Activated naive CD4-positive, alpha-beta T cell treated with anti-CD3 and anti-CD28 coated beads, Interleukin-2, amount 50 U/mL, for 16 hours (primary cell): ENCODE data around the gene KMT5B.

Experiments used
- DNase-seq: peaks from one replicate; pipeline ENCODE4 v3.0.0-alpha.2; 2020

KMT5B gene

DNA sequence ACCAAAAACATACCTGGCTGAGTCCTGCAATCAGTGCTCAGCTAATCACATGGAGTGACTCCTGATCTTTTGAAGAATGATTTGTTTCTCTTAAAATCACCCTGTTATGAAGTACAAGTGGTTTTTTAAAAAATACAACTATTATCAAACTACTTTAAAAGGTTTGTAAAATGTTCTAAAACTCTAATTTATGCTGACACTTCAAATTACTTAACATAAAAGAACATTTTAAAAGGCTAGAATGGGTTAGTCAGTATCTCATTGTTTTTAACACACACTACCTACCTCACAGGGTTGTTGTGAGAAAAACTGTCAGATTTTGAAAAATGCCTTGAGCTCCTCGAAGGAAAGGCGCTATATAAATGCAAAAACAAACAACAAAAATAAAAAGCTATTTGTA, 33.2 kb downstream of the KMT5B start:
- no peak for DNase-seq

- no peak for DNase-seq
Observed at GRCh38 chr11:68177877-68178276, 35.2 kb downstream of the KMT5B start.

DNA sequence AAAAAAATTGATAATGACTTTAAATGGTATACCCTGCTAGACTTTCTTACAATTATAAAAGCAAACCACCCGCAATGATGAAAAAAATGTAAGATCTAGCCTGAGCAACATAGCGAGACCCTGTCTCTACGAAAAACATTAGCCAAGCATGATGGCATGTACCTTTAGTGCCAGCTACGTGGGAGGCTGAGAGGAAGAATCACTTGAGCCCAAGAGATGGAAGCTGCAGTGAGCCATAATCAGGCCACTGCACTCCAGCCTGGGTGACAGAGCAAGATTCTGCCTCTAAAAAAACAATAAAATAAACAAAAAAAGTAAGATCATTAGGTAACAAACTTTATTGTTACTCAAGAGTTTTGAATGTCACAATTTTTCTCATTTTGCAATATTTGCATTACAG, 39.2 kb downstream of the KMT5B start:
- no peak for DNase-seq

DNA sequence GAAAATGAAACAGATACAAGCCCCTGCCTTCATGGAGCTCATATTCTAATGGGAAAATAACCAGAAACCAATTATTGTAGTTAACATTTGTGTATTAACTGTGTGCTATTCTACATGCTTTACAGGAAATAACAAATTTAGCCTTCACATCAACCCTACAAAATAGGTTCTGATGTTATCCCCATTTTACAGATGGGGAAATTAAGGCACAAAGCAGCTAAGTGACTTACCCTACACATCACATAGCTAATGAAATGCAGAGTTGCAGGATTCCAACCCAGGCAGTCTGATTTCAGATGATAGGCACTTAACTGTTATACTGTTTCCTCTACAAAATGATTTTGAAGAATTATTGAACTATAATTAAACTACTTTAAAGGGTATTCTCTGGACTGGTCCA, 43.7 kb downstream of the KMT5B start:
- no peak for DNase-seq

GRCh38 chr11:68168694-68169093, 44.4 kb downstream of the KMT5B start:
- DNase-seq = no peak

DNA sequence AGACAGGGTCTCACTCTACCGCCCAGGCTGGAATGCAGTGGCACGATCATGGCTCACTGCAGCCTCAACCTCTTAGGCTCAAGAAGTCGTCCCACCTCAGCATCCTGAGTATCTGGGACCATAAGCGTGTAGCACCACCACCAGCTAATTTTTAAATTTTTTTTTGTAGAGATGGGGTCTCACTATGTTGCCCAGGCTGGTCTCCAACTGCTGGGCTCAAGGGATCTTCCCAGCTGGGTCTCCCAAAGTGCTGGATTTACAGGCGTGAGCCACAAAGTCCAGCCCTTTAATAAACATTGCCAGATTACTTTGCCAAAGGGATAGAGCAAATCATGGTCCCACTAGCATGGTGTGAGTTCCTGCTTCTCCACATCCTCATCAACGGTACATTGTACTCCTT, 45.6 kb downstream of the KMT5B start:
- DNase-seq = no peak

DNA sequence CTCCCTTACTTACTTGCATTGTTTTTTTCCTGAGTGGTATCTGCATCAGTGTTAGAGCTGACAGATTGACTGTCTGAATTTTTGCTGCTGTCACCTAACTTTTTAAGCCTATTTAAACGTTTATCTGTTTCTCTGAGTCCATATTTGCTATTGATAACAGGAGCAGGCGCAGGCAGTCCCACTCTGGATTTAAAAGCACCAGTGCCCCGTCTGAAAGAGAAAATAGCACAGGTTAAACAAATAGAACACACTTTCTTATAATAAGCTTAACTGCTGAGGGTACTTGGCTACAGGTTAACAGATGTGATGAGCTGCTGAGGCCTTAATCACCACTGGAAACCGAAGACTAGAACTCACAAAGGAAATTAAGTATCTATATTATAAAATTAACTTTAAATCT, 46.1 kb downstream of the KMT5B start:
- no peak for DNase-seq

DNA sequence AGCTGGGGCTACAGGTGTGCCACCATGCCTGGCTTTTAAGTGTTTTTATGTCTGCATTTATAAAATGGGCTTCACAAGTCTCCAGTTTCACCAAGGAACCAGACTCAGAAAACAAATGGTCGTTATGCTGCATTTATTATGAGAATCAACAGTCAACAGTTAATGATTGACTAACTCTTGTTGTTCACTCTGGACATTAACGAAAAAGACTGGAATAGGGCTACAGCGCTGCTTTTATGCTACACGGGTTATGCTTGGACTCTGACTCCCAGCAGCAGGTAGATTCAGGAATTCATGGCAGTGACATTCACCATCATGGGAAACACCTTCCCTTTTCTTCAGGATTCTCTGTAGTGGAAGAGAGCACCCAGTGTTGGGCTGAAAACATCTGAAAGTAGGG, 47.5 kb downstream of the KMT5B start:
- DNase-seq = no peak

- DNase-seq = no peak
Observed at GRCh38 chr11:68164437-68164836, 48.7 kb downstream of the KMT5B start.

DNA sequence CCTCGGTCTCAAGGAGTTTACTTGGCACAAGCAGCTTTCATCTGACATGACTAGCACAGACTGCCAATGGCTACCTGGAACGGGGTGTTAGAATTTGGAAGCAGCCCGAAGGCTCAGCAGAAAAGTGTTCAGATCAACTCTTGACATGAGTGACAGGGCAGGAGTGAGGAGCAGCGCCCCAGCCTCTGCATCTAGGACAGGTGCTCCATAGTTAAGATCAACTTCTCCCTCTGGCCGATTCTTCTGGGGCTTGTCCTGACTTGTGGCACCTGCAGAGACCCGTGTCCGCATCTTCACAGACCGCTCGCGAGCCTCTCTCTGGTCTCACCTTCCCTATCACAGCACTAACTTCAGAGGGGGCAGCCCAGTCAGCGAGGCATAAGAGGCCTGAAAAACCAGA, 49.4 kb downstream of the KMT5B start:
- no peak for DNase-seq

DNA sequence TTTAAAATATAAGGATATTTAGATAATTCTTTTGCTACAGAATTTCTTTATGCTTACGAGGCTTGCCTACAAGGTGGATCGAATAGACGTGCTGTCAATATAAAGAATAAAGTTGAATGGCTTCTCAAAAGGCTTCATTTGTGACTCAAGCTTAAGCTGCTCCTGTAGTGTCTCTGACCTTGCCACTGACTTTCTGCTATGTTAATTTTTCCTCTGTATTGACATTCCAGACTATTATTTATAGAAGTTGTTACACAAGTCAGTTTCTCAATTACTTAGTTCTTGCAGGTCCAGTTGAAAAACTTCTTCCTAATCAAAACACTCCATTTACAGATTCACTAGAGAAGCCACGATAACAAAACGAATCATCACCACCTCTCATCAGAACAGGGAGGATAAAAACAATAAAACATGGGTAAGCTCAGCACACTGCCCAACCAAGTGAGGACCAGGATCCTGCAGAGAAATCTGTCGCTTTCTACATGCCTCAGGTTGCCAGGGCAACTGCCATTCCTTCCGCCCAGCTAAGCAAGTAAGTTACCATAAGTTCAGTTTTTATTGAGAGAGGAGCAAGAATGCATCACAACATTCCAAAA, 52.9 kb downstream of the KMT5B start:
- no peak for DNase-seq

GRCh38 chr11:68159665-68160064, 53.4 kb downstream of the KMT5B start:
- no peak for DNase-seq

GRCh38 chr11:68159161-68159560, 53.9 kb downstream of the KMT5B start:
- DNase-seq = no peak

DNA sequence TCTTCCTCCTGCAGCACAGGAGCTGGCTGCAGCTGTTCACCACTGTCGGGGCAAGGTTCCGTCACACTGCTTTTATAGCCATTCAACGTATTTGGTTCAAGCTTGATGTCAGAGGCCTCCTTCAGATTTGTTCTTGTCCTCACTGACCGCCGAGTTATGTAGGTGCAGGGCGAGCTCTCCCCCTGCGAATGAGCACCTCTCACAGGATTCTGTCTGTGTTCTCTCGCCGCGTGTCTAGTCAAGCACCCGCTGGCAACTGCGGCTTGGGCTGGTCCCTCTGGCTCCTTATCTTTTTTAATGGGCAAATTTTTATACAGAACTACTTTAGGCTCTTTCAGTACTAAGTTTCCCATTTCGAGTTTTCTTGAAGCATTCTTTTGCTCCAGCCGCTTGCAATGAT, 54.5 kb downstream of the KMT5B start:
- no peak for DNase-seq

DNA sequence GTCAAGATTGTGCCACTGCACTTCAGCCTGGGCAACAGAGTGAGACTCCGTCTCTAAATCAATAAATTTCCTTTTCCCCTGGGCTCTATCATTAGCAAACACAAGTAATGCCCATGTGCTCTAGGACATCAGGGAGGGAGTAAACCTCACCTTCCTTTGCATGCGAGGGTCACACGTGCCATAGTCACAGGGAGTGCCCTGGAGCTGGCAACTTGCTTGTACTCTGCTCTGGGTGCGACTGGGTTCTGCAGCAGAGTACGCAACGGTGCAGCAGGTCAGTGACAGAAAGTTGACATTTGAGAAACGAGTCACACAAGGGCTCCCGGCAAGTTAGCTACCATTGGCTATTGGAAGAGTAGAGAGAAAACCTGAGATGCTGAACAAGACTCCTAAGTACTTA, 59.4 kb downstream of the KMT5B start:
- no peak for DNase-seq

DNA sequence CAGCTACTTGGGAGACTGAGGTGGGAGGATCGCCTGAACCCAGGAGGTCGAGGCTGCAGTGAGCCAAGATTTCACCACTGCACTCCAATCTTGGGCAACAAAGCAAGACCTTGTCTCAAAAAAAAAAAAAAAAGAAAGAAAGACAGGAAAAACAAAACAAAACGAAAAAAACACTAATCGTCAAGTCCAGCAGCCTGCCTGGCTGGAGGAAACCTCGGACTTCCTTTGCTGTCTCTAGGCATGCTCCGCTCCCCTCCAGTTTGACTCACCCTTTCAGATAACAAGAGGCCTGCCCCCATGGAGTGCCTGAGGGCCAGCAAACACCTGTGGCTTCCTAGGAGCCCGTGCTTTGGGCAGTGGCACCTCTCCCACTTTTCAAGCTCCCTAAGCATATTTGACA, 63.1 kb downstream of the KMT5B start:
- no peak for DNase-seq

- DNase-seq = no peak
Observed at GRCh38 chr11:68149417-68149816, 63.7 kb downstream of the KMT5B start.

- DNase-seq = no peak
Observed at GRCh38 chr11:68148879-68149278, 64.2 kb downstream of the KMT5B start.

- DNase-seq = no peak
Observed at GRCh38 chr11:68148071-68148805, 64.9 kb downstream of the KMT5B start.

DNA sequence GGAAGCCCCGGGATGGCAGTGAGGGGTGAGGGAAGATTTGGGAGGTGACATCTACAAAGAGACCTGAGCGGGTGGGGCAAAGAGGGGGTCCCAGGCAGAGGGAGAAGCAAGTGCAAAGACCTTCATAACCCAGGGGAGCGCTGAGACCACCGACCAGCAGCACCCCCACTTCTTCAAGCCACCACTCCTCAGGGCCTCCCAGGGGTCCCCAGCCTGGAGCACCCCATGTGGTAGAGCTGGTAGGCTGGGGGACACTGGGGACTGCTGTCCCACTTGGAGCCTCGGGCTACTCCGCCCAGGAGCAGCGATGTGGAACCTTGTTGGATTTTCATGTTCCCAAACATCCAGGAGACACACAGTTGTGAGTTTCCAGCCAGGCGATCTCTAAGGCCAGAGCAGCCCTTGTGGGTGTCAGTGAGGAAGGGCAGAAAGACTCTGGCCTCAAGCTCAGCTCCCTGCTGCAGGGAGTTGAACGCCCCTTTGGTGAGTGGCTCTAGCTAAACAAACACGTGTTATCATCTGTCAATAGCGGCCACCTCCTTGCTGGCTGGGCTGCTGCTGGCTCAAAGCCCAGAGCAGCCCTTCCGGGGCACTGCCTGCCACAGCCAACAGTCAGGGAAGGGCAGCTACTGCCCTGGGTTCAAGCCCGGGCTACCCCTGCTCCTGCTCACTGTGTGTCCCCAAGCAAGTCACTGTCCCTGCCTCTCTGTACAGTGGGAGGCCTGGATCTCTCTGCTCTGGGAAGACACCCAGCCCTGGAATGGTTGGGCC, 66.2 kb downstream of the KMT5B start:
- DNase-seq = no peak

DNA sequence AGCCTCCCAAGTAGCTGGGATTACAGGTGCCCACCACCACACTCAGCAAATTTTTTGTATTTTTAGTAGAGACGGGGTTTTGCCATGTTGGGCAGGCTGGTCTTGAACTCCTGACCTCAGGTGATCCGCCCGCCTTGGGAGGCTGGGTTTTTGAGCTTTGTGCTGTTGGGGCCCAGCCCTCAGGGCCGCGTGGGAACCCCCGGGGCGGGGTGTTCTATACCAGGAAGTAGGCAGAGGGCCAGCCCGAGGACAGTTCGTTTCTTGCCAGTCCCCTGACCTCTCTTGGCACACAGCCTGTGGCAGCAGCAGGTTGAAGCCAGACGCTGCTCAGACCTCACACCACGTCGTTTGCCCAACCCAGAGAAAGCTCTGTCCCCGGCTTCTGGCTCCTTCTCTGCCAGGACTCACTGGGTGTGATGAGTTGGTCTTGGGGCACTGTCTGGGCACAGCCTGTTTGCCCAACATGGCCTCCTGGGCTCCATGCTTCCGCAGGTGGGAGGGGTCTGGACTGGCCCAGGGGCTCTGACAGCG, 67.0 kb downstream of the KMT5B start:
- DNase-seq = no peak

DNA sequence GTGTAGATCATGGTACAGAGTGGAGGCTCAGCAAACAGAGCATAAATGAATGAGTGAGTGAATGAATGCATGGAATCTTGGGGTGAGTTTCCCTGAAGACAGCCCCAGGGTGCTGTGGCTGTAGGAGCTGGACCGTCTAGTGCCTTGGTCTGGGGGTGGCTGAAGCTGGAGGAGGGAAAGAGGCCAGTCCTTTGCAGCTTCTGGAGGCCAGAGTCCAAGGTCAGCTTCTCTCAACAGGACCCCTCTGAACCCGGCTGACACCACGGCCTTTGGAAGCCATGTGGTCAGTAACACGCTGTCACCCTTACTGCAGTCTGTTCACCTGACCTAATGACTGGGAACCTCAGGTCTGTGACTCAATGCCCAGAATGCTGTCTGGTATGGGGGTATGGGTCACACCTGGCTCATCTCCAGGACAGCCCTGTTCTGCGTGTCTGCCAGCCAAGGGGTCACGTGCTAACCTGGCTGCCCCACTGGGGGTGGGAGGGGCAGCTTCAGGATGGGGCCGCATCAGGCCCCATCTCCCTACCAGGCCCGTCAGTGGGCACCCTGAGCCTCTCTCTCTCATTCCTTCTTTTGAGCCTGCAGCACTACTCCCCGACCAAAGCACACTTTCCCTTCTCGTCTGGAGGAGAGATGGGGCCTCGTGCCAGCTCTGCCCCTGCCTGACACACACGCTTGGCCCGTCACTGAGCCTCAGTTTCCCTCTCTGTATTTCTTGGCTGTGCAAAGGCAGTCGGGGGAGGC, 67.8 kb downstream of the KMT5B start:
- no peak for DNase-seq

DNA sequence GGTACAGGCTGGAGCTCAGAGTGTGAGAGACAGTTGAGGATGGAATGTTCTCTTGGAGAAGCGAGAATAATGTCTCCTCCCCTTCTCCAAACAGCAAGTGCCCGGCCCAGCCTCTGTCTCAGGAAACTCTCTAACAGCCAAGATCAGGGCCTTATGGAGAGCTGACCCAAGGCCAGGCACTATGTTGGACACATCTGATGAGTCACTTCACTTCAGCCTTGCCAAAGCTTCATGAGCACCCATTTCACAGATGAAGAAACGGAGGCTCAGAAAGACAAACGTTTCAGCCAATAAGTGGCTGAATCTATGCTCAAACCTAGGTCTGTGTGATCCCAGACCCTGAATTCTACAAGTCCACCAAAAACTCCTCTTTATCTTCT, 69.8 kb downstream of the KMT5B start:
- no peak for DNase-seq
